Measurements from ENCODE around the gene NKTR. TPM values are rescaled to one million over a fixed set of nuclear protein-coding genes. Genes with fewer than 3 reads are reported as not detected.

NKTR gene
- total and polyA plus RNA-seq, 2 experiments from 2014 or later, result 50.5 to 75.3 TPM

GRCh38 chr3:42674146-42674545 lies 73.7 kb downstream of the NKTR start:
- H3K4me3 ChIP-seq, result no peak overlapping the region
- TF ChIP-seq CTCF (IDR thresholded peaks at IDR 0.05; ENCODE audit: low read depth, low read length), result no peak
- no peaks in the 10 kb centered on the region for H3K4me1 ChIP-seq (ENCODE audit: low read depth)
- DNase-seq (ENCODE audit: low read depth in 1 of 2, low spot score in 1 of 2), result no peak
- H3K27ac ChIP-seq, result no peak overlapping the region
- no peaks in the 10 kb centered on the region for H3K27me3 ChIP-seq
- H3K36me3 ChIP-seq, result no peaks in the 10 kb centered on the region
- no peaks in the 10 kb centered on the region for H3K9me3 ChIP-seq (ENCODE audit: low read depth)

GRCh38 chr3:42675909-42676308 lies 75.4 kb downstream of the NKTR start:
- Histone ChIP-seq H3K27ac (no peak overlapping the region), H3K36me3 (no peaks in the 10 kb centered on the region), H3K4me1 (ENCODE audit: low read depth) (no peaks in the 10 kb centered on the region), H3K27me3 (no peaks in the 10 kb centered on the region), H3K4me3 (no peak overlapping the region), H3K9me3 (ENCODE audit: low read depth) (no peaks in the 10 kb centered on the region)
- DNase-seq (ENCODE audit: low read depth in 1 of 2, low spot score in 1 of 2), result no peak
- no peak for TF ChIP-seq CTCF (IDR thresholded peaks at IDR 0.05; ENCODE audit: low read depth, low read length)

GRCh38 chr3:42678447-42678846 lies 78.0 kb downstream of the NKTR start:
- no peak for TF ChIP-seq CTCF (IDR thresholded peaks at IDR 0.05; ENCODE audit: low read depth, low read length)
- no peak overlapping the region for H3K27ac ChIP-seq
- no peaks in the 10 kb centered on the region for H3K9me3 ChIP-seq (ENCODE audit: low read depth)
- no peak for DNase-seq (ENCODE audit: low read depth in 1 of 2, low spot score in 1 of 2)
- H3K4me3 ChIP-seq, result no peak overlapping the region
- no peaks in the 10 kb centered on the region for H3K27me3 ChIP-seq
- H3K4me1 ChIP-seq (ENCODE audit: low read depth), result no peaks in the 10 kb centered on the region
- no peaks in the 10 kb centered on the region for H3K36me3 ChIP-seq

GRCh38 chr3:42680271-42680670 lies 79.8 kb downstream of the NKTR start:
- Histone ChIP-seq H3K9me3 (ENCODE audit: low read depth) (no peaks in the 10 kb centered on the region), H3K27ac (no peak overlapping the region), H3K4me1 (ENCODE audit: low read depth) (peaks cover 12% of the 10 kb centered on the region), H3K4me3 (no peak overlapping the region), H3K36me3 (no peaks in the 10 kb centered on the region), H3K27me3 (no peaks in the 10 kb centered on the region)
- no peak for TF ChIP-seq CTCF (IDR thresholded peaks at IDR 0.05; ENCODE audit: low read depth, low read length)
- peak in 1 of 2 donors; percentile 11 for DNase-seq (ENCODE audit: low read depth in 1 of 2, low spot score in 1 of 2)

- H3K27ac ChIP-seq, result no peak overlapping the region
- no peaks in the 10 kb centered on the region for H3K36me3 ChIP-seq
- H3K4me3 ChIP-seq, result no peak overlapping the region
- no peaks in the 10 kb centered on the region for H3K9me3 ChIP-seq (ENCODE audit: low read depth)
- peak in 1 of 2 donors; percentile 26 for DNase-seq (ENCODE audit: low read depth in 1 of 2, low spot score in 1 of 2)
- no peaks in the 10 kb centered on the region for H3K27me3 ChIP-seq
- peaks cover 14% of the 10 kb centered on the region for H3K4me1 ChIP-seq (ENCODE audit: low read depth)
- no peak for TF ChIP-seq CTCF (IDR thresholded peaks at IDR 0.05; ENCODE audit: low read depth, low read length)
These were observed 80.3 kb downstream of the NKTR start for GRCh38 chr3:42680806-42681205.

All from cardiac muscle cell (in vitro differentiated cells and primary cell).